Measurements from ENCODE around the gene MOGAT2. TPM values are rescaled to one million over a fixed set of nuclear protein-coding genes. Genes with fewer than 3 reads are reported as not detected.

Gene MOGAT2
- total and polyA plus RNA-seq, 2 donors = 0.14 to 0.27 TPM

GRCh38 chr11:75716659-75717058, 979 bp upstream of the MOGAT2 start:
- Histone ChIP-seq H3K36me3 (ENCODE audit: control insufficient read depth in 2 of 2, insufficient read depth in 2 of 2, low read length in 1 of 2) (no peaks in the 10 kb centered on the region), H3K4me1 (ENCODE audit: control insufficient read depth in 2 of 2, insufficient read depth in 2 of 2, low read length in 2 of 2) (no peaks in the 10 kb centered on the region), H3K4me3 (ENCODE audit: low read length in 2 of 2) (no peak overlapping the region), H3K9me3 (ENCODE audit: control insufficient read depth in 2 of 2, insufficient read depth in 1 of 2, low read length in 1 of 2) (no peaks in the 10 kb centered on the region), H3K27ac (ENCODE audit: low read depth in 1 of 2, low read length in 1 of 2) (no peak overlapping the region), H3K27me3 (ENCODE audit: control insufficient read depth in 2 of 2, insufficient read depth in 1 of 2, low read length in 1 of 2) (no peaks in the 10 kb centered on the region)
- 94% methylated on average over 3 of the region's 3 CpGs for WGBS
- DNase-seq (ENCODE audit: low read depth in 6 of 9, low spot score in 9 of 9) = no peak

- Histone ChIP-seq H3K36me3 (ENCODE audit: control insufficient read depth in 2 of 2, insufficient read depth in 2 of 2, low read length in 1 of 2) (no peaks in the 10 kb centered on the region), H3K4me1 (ENCODE audit: control insufficient read depth in 2 of 2, insufficient read depth in 2 of 2, low read length in 2 of 2) (peaks cover 0 to 4% of the 10 kb centered on the region in 2 donors), H3K9me3 (ENCODE audit: control insufficient read depth in 2 of 2, insufficient read depth in 1 of 2, low read length in 1 of 2) (no peaks in the 10 kb centered on the region), H3K27ac (ENCODE audit: low read depth in 1 of 2, low read length in 1 of 2) (no peak overlapping the region), H3K27me3 (ENCODE audit: control insufficient read depth in 2 of 2, insufficient read depth in 1 of 2, low read length in 1 of 2) (no peaks in the 10 kb centered on the region), H3K4me3 (ENCODE audit: low read length in 2 of 2) (no peak overlapping the region)
- 92% methylated on average over 7 of the region's 7 CpGs for WGBS
- DNase-seq (ENCODE audit: low read depth in 6 of 9, low spot score in 9 of 9) = no peak
These were observed 1.0 kb downstream of the MOGAT2 start for GRCh38 chr11:75718419-75719339.

- H3K36me3 ChIP-seq (ENCODE audit: control insufficient read depth in 2 of 2, insufficient read depth in 2 of 2, low read length in 1 of 2) = no peaks in the 10 kb centered on the region
- 96% methylated on average over 14 of the region's 14 CpGs for WGBS
- no peak for DNase-seq (ENCODE audit: low read depth in 6 of 9, low spot score in 9 of 9)
These were observed 2.0 kb downstream of the MOGAT2 start for GRCh38 chr11:75719340-75720239.

GRCh38 chr11:75720639-75721038, 3.0 kb downstream of the MOGAT2 start:
- 95% methylated on average over 6 of the region's 6 CpGs for WGBS
- no peak overlapping the region for H3K27ac ChIP-seq (ENCODE audit: low read depth in 1 of 2, low read length in 1 of 2)
- no peaks in the 10 kb centered on the region for H3K36me3 ChIP-seq (ENCODE audit: control insufficient read depth in 2 of 2, insufficient read depth in 2 of 2, low read length in 1 of 2)
- peaks cover 0 to 4% of the 10 kb centered on the region in 2 donors for H3K4me1 ChIP-seq (ENCODE audit: control insufficient read depth in 2 of 2, insufficient read depth in 2 of 2, low read length in 2 of 2)
- H3K27me3 ChIP-seq (ENCODE audit: control insufficient read depth in 2 of 2, insufficient read depth in 1 of 2, low read length in 1 of 2) = no peaks in the 10 kb centered on the region
- no peak for DNase-seq (ENCODE audit: low read depth in 6 of 9, low spot score in 9 of 9)
- no peak overlapping the region for H3K4me3 ChIP-seq (ENCODE audit: low read length in 2 of 2)
- no peaks in the 10 kb centered on the region for H3K9me3 ChIP-seq (ENCODE audit: control insufficient read depth in 2 of 2, insufficient read depth in 1 of 2, low read length in 1 of 2)

More at GRCh38 chr11:75719340-75720239, 2.0 kb downstream of the MOGAT2 start:
- Histone ChIP-seq H3K27me3 (ENCODE audit: control insufficient read depth in 2 of 2, insufficient read depth in 1 of 2, low read length in 1 of 2) (no peaks in the 10 kb centered on the region), H3K9me3 (ENCODE audit: control insufficient read depth in 2 of 2, insufficient read depth in 1 of 2, low read length in 1 of 2) (no peaks in the 10 kb centered on the region), H3K27ac (ENCODE audit: low read depth in 1 of 2, low read length in 1 of 2) (no peak overlapping the region), H3K4me1 (ENCODE audit: control insufficient read depth in 2 of 2, insufficient read depth in 2 of 2, low read length in 2 of 2) (peaks cover 0 to 4% of the 10 kb centered on the region in 2 donors), H3K4me3 (ENCODE audit: low read length in 2 of 2) (no peak overlapping the region)

- Histone ChIP-seq H3K4me1 (ENCODE audit: control insufficient read depth in 2 of 2, insufficient read depth in 2 of 2, low read length in 2 of 2) (peaks cover 0 to 4% of the 10 kb centered on the region in 2 donors), H3K9me3 (ENCODE audit: control insufficient read depth in 2 of 2, insufficient read depth in 1 of 2, low read length in 1 of 2) (no peaks in the 10 kb centered on the region), H3K4me3 (ENCODE audit: low read length in 2 of 2) (no peak overlapping the region), H3K36me3 (ENCODE audit: control insufficient read depth in 2 of 2, insufficient read depth in 2 of 2, low read length in 1 of 2) (no peaks in the 10 kb centered on the region), H3K27ac (ENCODE audit: low read depth in 1 of 2, low read length in 1 of 2) (no peak overlapping the region), H3K27me3 (ENCODE audit: control insufficient read depth in 2 of 2, insufficient read depth in 1 of 2, low read length in 1 of 2) (no peaks in the 10 kb centered on the region)
- WGBS = 93% methylated on average over 14 of the region's 14 CpGs
- no peak for DNase-seq (ENCODE audit: low read depth in 6 of 9, low spot score in 9 of 9)
These were observed 4.4 kb downstream of the MOGAT2 start for GRCh38 chr11:75721852-75722668.

- Histone ChIP-seq H3K27me3 (ENCODE audit: control insufficient read depth in 2 of 2, insufficient read depth in 1 of 2, low read length in 1 of 2) (no peaks in the 10 kb centered on the region), H3K4me1 (ENCODE audit: control insufficient read depth in 2 of 2, insufficient read depth in 2 of 2, low read length in 2 of 2) (peaks cover 0 to 4% of the 10 kb centered on the region in 2 donors), H3K4me3 (ENCODE audit: low read length in 2 of 2) (no peak overlapping the region), H3K36me3 (ENCODE audit: control insufficient read depth in 2 of 2, insufficient read depth in 2 of 2, low read length in 1 of 2) (no peaks in the 10 kb centered on the region), H3K27ac (ENCODE audit: low read depth in 1 of 2, low read length in 1 of 2) (no peak overlapping the region), H3K9me3 (ENCODE audit: control insufficient read depth in 2 of 2, insufficient read depth in 1 of 2, low read length in 1 of 2) (no peaks in the 10 kb centered on the region)
- no peak for DNase-seq (ENCODE audit: low read depth in 6 of 9, low spot score in 9 of 9)
- WGBS = 93% methylated on average over 9 of the region's 9 CpGs
These were observed 5.0 kb downstream of the MOGAT2 start for GRCh38 chr11:75722669-75723042.

- 96% methylated on average over 13 of the region's 13 CpGs for WGBS
- H3K4me1 ChIP-seq (ENCODE audit: control insufficient read depth in 2 of 2, insufficient read depth in 2 of 2, low read length in 2 of 2) = peaks cover 0 to 4% of the 10 kb centered on the region in 2 donors
- H3K36me3 ChIP-seq (ENCODE audit: control insufficient read depth in 2 of 2, insufficient read depth in 2 of 2, low read length in 1 of 2) = no peaks in the 10 kb centered on the region
- no peak overlapping the region for H3K4me3 ChIP-seq (ENCODE audit: low read length in 2 of 2)
- no peaks in the 10 kb centered on the region for H3K27me3 ChIP-seq (ENCODE audit: control insufficient read depth in 2 of 2, insufficient read depth in 1 of 2, low read length in 1 of 2)
- no peak for DNase-seq (ENCODE audit: low read depth in 6 of 9, low spot score in 9 of 9)
- no peak overlapping the region for H3K27ac ChIP-seq (ENCODE audit: low read depth in 1 of 2, low read length in 1 of 2)
- no peaks in the 10 kb centered on the region for H3K9me3 ChIP-seq (ENCODE audit: control insufficient read depth in 2 of 2, insufficient read depth in 1 of 2, low read length in 1 of 2)
These were observed 8.1 kb downstream of the MOGAT2 start for GRCh38 chr11:75725547-75726320.

GRCh38 chr11:75728992-75729391, 11.4 kb downstream of the MOGAT2 start:
- H3K4me1 ChIP-seq (ENCODE audit: control insufficient read depth in 2 of 2, insufficient read depth in 2 of 2, low read length in 2 of 2) = peaks cover 0 to 2% of the 10 kb centered on the region in 2 donors
- no peaks in the 10 kb centered on the region for H3K9me3 ChIP-seq (ENCODE audit: control insufficient read depth in 2 of 2, insufficient read depth in 1 of 2, low read length in 1 of 2)
- H3K27ac ChIP-seq (ENCODE audit: low read depth in 1 of 2, low read length in 1 of 2) = no peak overlapping the region
- no peaks in the 10 kb centered on the region for H3K27me3 ChIP-seq (ENCODE audit: control insufficient read depth in 2 of 2, insufficient read depth in 1 of 2, low read length in 1 of 2)
- no peak for DNase-seq (ENCODE audit: low read depth in 6 of 9, low spot score in 9 of 9)
- over 99% methylated on average over 2 of the region's 2 CpGs for WGBS
- H3K36me3 ChIP-seq (ENCODE audit: control insufficient read depth in 2 of 2, insufficient read depth in 2 of 2, low read length in 1 of 2) = no peaks in the 10 kb centered on the region
- H3K4me3 ChIP-seq (ENCODE audit: low read length in 2 of 2) = no peak overlapping the region
